Left lung (tissue), 10 donors: ENCODE measurements around the gene AARS2. TPM values are rescaled to one million over a fixed set of nuclear protein-coding genes. Genes with fewer than 3 reads are reported as not detected.

Experiments
- ATAC-seq: fragments of 200-7000 bp; cut with Tn5 transposase; one replicate; pipeline ENCODE4 v1.9.1; 2020; ENCODE audit warnings: moderate library complexity
- DNase-seq, 4 donors: peaks; one replicate each; pipeline ENCODE4 v3.0.0-alpha.2; 2013 to 2020
- H3K27ac ChIP-seq, 2 donors: fragments of 200-600 bp; sonication (generic) in 1 of 2; one replicate each; pipeline versions ENCODE4 v1.5.0 to v1.8.0; 2020 to 2021
- H3K27me3 ChIP-seq, 2 donors: fragments of 200-600 bp; sonication (generic) in 1 of 2; one replicate each; pipeline versions ENCODE4 v1.5.0 to v1.8.0; 2020 to 2021
- H3K36me3 ChIP-seq, 2 donors: fragments of 200-600 bp; sonication (generic) in 1 of 2; one replicate each; pipeline versions ENCODE4 v1.5.0 to v1.8.0; 2020 to 2021
- H3K4me1 ChIP-seq, 2 donors: fragments of 200-600 bp; one replicate each; pipeline ENCODE4 v1.8.0; 2021
- H3K4me3 ChIP-seq, 2 donors: fragments of 200-600 bp; sonication (generic) in 1 of 2; one replicate each; pipeline versions ENCODE4 v1.5.0 to v1.8.0; 2020 to 2021; ENCODE audit warnings: mild to moderate bottlenecking in 1 of 2
- H3K9me3 ChIP-seq, 2 donors: fragments of 200-600 bp; sonication (generic) in 1 of 2; one replicate each; pipeline versions ENCODE4 v1.5.0 to v1.8.0; 2020 to 2021
- CTCF ChIP-seq, 2 donors: fragments of 200-600 bp; sonication (generic) in 1 of 2; IDR thresholded peaks; one replicate each; pipeline versions ENCODE4 v1.5.0 to v1.8.0; 2021; ENCODE audit warnings: antibody characterized with exemption in 2 of 2
- intact Hi-C, 2 donors: fragments of 100-400 bp; cut with DNase I; formaldehyde crosslinking; loops; one replicate each; pipeline versions ENCODE4 v1.11.2 to v1.14.2; 2022
- polyA plus RNA-seq, 6 donors: library from polyadenylated mRNA; unstranded; fragments of 120-200 nt; gene quantifications; one replicate each; pipeline ENCODE4 v1.2.1, GENCODE V29; 2013; ENCODE audit not compliant: insufficient read length in 6 of 6
- total RNA-seq, 2 donors: library from RNA; stranded (reverse); fragmentation: NEBNext Ultra II Directional; extraction: Animal tissue kit (Norgen Biotek cat#: 25700); gene quantifications; one replicate each; pipeline ENCODE4 v1.2.1, GENCODE V29; 2021
- donor health status: DM: no; HTN: yes; CAD: no.
- donor health status: DM: no; HTN: no; CAD: no.

Gene AARS2
- total and polyA plus RNA-seq, 8 donors = 10.8 to 18.8 (median 16.2) TPM

- no peak for TF ChIP-seq CTCF (IDR thresholded peaks at IDR 0.05)
- ATAC-seq = no peak
- peaks cover 30 to 69% of the 10 kb centered on the region in 2 donors for H3K27me3 ChIP-seq
- H3K36me3 ChIP-seq = no peaks in the 10 kb centered on the region
- H3K27ac ChIP-seq = no peak within 1 kb of the TSS
- no peak for DNase-seq
- peaks cover 0 to 27% of the 10 kb centered on the region in 2 donors for H3K4me1 ChIP-seq
- H3K9me3 ChIP-seq = no peaks in the 10 kb centered on the region
- intact Hi-C loops = loop anchor here in 1 of 2 donors (5.0 kb wide), 1 partner anchor 67 kb away; no protein-coding TSS in a partner anchor
- H3K4me3 ChIP-seq = no peak within 1 kb of the TSS
These were observed 43.1 kb downstream of the AARS2 start, which contains the start of gene TMEM151B for GRCh38 chr6:44269921-44270525. Gene TMEM151B, plus strand, starts transcription at chr6:44270450. Its CDS starts 293 bp downstream, at chr6:44270743.

- Histone ChIP-seq H3K36me3 (no peaks in the 10 kb centered on the region), H3K4me3 (no peak overlapping the region), H3K27me3 (peaks cover 29 to 63% of the 10 kb centered on the region in 2 donors), H3K27ac (no peak overlapping the region), H3K9me3 (no peaks in the 10 kb centered on the region), H3K4me1 (peaks cover 5 to 32% of the 10 kb centered on the region in 2 donors)
- no peak for DNase-seq
- intact Hi-C loops = loop anchor here in 1 of 2 donors (5.0 kb wide), 1 partner anchor 68 kb away; no protein-coding TSS in a partner anchor
- no peak for ATAC-seq
- TF ChIP-seq CTCF (IDR thresholded peaks at IDR 0.05) = no peak
These were observed 43.8 kb downstream of the AARS2 start for GRCh38 chr6:44269178-44269920.

DNA sequence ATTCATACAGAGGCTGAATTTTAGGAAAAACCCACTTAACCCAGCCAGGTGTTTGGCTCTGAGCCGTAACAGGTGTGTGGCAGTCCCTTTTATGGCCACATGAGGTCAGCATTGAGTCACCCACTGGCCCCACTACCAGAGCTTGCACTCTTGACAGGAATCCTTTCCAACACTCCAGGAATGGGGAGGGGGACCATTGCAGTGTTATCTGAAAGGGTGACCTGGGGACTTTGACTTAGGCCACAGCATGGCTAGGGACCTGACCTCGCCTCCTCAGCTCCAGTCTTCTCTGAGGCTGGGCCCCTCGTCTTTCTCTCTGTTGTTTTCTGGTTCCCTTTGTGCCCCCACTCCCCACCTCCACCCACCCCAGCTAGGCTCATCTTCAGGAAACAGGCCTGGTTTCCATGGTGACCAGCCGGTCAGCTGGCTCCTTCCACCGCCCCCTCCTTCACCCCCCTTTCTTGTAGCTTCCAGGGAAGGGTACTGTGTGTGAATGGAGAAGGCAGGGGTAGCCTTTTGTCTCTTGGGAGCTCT lies 45.0 kb downstream of the AARS2 start:
- ATAC-seq (peak; percentile 38), DNase-seq (peak in 2 of 4 donors; percentile 29 to 71)
- TF ChIP-seq CTCF (IDR thresholded peaks at IDR 0.05) = peak; percentile 84 to 88
- H3K4me3 ChIP-seq = no peak overlapping the region
- no peaks in the 10 kb centered on the region for H3K9me3 ChIP-seq
- H3K27ac ChIP-seq = no peak overlapping the region
- intact Hi-C loops = loop anchor here in 1 of 2 donors (5.0 kb wide), 1 partner anchor 69 kb away; no protein-coding TSS in a partner anchor
- H3K4me1 ChIP-seq = peaks cover 16 to 44% of the 10 kb centered on the region in 2 donors
- H3K36me3 ChIP-seq = no peaks in the 10 kb centered on the region
- H3K27me3 ChIP-seq = peaks cover 25 to 51% of the 10 kb centered on the region in 2 donors

DNA sequence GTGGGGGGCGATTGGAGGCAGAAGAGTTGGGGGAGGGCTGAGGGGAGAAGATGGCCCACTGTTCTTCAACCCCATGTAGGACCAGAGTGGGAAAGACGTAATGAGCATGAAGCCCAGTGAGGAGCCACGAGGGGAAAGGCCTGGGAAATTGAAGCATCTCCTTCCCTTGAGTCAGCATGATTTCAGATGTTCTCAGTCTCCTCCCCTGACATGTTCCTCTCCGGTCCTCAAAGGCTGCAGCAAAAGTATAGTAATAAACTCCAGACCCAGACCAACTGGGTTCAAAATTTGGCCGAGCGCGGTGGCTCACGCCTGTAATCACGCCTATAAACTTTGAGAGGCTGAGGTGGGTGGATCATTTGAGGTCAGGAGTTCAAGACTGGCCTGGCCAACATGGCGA lies 45.9 kb downstream of the AARS2 start:
- peaks cover 26 to 53% of the 10 kb centered on the region in 2 donors for H3K4me1 ChIP-seq
- TF ChIP-seq CTCF (IDR thresholded peaks at IDR 0.05) = no peak
- no peak overlapping the region for H3K4me3 ChIP-seq
- H3K27me3 ChIP-seq = peaks cover 21 to 42% of the 10 kb centered on the region in 2 donors
- DNase-seq = no peak
- H3K36me3 ChIP-seq = peaks cover 0 to 4% of the 10 kb centered on the region in 2 donors
- no peak for ATAC-seq
- H3K27ac ChIP-seq = no peak overlapping the region
- H3K9me3 ChIP-seq = no peaks in the 10 kb centered on the region
- intact Hi-C loops = loop anchor here in 1 of 2 donors (5.0 kb wide), 1 partner anchor 70 kb away; no protein-coding TSS in a partner anchor
